Measurements from ENCODE around the gene PDE6A. TPM values are rescaled to one million over a fixed set of nuclear protein-coding genes. Genes with fewer than 3 reads are reported as not detected.

The PDE6A gene
- total and polyA plus RNA-seq, 9 of the 15 experiments (the other 6 are each of a cell fraction or from before 2014, with no cell fraction given), result 0.01 to 0.04 (median 0.01) TPM; not detected in 6

DNA sequence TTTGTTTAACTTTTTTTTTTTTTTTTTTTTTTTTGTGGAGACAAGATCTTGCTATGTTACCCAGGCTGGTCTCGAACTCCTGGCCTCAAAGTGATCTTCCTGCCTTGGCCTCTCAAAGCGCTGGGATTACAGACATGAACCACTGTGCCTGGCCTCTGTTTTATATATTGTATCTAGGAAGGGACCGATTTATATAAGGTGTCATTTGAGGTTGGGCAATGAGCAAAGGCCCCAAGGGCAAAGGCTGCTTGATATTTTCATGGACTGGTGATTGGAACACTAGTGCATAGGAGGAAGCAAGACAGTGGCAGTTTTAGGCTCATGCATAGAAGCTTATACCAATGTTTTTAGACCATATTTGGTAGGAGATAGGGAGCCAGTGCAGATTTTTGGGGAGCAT lies 19.1 kb upstream of the PDE6A start:
- intact Hi-C loops (cut with micrococcal nuclease), result loop anchor here (2.0 to 5.0 kb wide), 2 partner anchors 27 to 111 kb away; no protein-coding TSS in a partner anchor
- no TSS peak for BruUV-seq (replicated peaks)

More for the DNA sequence above, 19.1 kb upstream of the PDE6A start:
- FAIRE-seq, result no peak
- H3K4me1 ChIP-seq (replicated peaks in 1 of 2; ENCODE audit: control insufficient read depth in 2 of 2, insufficient read depth in 2 of 2, low read length in 2 of 2), result peaks cover 14 to 21% of the 10 kb centered on the region in 2 experiments; a peak in 4 of 5 replicates
- no peaks in the 10 kb centered on the region for H3K27me3 ChIP-seq (ENCODE audit: control insufficient read depth in 2 of 2, insufficient read depth in 2 of 2, low read length in 2 of 2)
- 0 out of 3 replicates have a peak, but pooled peaks cover 4% of the 10 kb centered on the region for H3K79me2 ChIP-seq (ENCODE audit: control insufficient read depth, insufficient read depth, low read length)
- no peak overlapping the region for H3K27ac ChIP-seq (ENCODE audit: extremely low read depth, low read depth, low read length)
- H3K4me3 ChIP-seq, result no peak overlapping the region
- H3K4me2 ChIP-seq (ENCODE audit: insufficient read depth, low read length), result no peak overlapping the region
- no peak overlapping the region for H3K9ac ChIP-seq (ENCODE audit: insufficient read depth in 1 of 2, low read depth in 2 of 2, low read length in 2 of 2)
- TF ChIP-seq CBFB (CRISPR knock-in tag; IDR thresholded peaks at IDR 0.05) (no peak), ZBTB1 (CRISPR knock-in tag; IDR thresholded peaks at IDR 0.05; ENCODE audit: borderline replicate concordance, low read depth) (no peak), ZC3H11A (IDR thresholded peaks at IDR 0.05; ENCODE audit: low read depth, low read length) (no peak), ZFP36 (IDR thresholded peaks at IDR 0.05; ENCODE audit: low read depth, low read length, partially characterized antibody) (no peak), ZNF253 (CRISPR knock-in tag; conservative IDR thresholded peaks at IDR 0.05) (no peak), TARDBP (IDR thresholded peaks at IDR 0.05) (no peak), ADNP (tag; IDR thresholded peaks at IDR 0.05) (no peak)
- TF ChIP-seq, protein P1, sequence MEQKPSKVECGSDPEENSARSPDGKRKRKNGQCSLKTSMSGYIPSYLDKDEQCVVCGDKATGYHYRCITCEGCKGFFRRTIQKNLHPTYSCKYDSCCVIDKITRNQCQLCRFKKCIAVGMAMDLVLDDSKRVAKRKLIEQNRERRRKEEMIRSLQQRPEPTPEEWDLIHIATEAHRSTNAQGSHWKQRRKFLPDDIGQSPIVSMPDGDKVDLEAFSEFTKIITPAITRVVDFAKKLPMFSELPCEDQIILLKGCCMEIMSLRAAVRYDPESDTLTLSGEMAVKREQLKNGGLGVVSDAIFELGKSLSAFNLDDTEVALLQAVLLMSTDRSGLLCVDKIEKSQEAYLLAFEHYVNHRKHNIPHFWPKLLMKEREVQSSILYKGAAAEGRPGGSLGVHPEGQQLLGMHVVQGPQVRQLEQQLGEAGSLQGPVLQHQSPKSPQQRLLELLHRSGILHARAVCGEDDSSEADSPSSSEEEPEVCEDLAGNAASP (IDR thresholded peaks at IDR 0.05), result no peak
- TF ChIP-seq, protein P2, sequence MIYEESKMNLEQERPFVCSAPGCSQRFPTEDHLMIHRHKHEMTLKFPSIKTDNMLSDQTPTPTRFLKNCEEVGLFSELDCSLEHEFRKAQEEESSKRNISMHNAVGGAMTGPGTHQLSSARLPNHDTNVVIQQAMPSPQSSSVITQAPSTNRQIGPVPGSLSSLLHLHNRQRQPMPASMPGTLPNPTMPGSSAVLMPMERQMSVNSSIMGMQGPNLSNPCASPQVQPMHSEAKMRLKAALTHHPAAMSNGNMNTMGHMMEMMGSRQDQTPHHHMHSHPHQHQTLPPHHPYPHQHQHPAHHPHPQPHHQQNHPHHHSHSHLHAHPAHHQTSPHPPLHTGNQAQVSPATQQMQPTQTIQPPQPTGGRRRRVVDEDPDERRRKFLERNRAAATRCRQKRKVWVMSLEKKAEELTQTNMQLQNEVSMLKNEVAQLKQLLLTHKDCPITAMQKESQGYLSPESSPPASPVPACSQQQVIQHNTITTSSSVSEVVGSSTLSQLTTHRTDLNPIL (CRISPR knock-in tag; IDR thresholded peaks at IDR 0.05), result no peak
- ChIA-PET CTCF (ENCODE audit: low intra/inter-chr PET ratio) (no interaction called here), POLR2A (no interaction called here)
- DNase-seq (ENCODE audit: extremely low read depth in 1 of 4, low spot score in 3 of 4), result no peak
- ATAC-seq, result no peak
- no peaks in the 10 kb centered on the region for H4K20me1 ChIP-seq (replicated peaks; ENCODE audit: control insufficient read depth, insufficient read depth, low read length)
- in situ Hi-C loops (cut with MboI), result loop anchor here (10.0 kb wide), 1 partner anchor 109 kb away; no protein-coding TSS in a partner anchor
- 77% methylated on average over 3 of the region's 3 CpGs for WGBS (ENCODE audit: insufficient coverage, low coverage, missing lambda C conversion rate)
- H3K36me3 ChIP-seq (ENCODE audit: control insufficient read depth, insufficient read depth, low read length), result no peaks in the 10 kb centered on the region
- H3K9me1 ChIP-seq (ENCODE audit: control insufficient read depth, insufficient read depth, low read length), result no peaks in the 10 kb centered on the region
- H2AFZ ChIP-seq (ENCODE audit: low read depth, low read length), result no peak overlapping the region
- no peaks in the 10 kb centered on the region for H3K9me3 ChIP-seq (replicated peaks; ENCODE audit: control insufficient read depth, insufficient read depth, low read depth, low read length)
